HFF-Myc (cell line): ENCODE results near the gene MBOAT1.
"Not testable (repeated sequence)": the region's sequence is repeated elsewhere in the genome, so short reads cannot be mapped to it uniquely, and the experiment has no call there.

ENCODE experiments used
- DNase-seq: peaks from one replicate; pipeline ENCODE4 v3.0.0-alpha.2; 2011; ENCODE audit warnings: low read depth; ENCODE audit errors: extremely low read depth
- H3K4me3 ChIP-seq: replicated peaks from 2 replicates; pipeline ENCODE4 v1.5.1; 2011; ENCODE audit warnings: low read depth, mild to moderate bottlenecking, control low read depth, low read length
- CTCF ChIP-seq: IDR thresholded peaks from 2 replicates; pipeline ENCODE4 v1.5.1; 2012; ENCODE audit warnings: mild to moderate bottlenecking, low read depth, low read length, control low read depth; ENCODE audit errors: missing control alignments

The MBOAT1 gene

GRCh38 chr6:20156824-20157223 is 55.4 kb downstream of the MBOAT1 start:
- TF ChIP-seq CTCF: no peak
- DNase-seq: no peak
- no peak overlapping the region for H3K4me3 ChIP-seq

GRCh38 chr6:20154753-20155152 is 57.5 kb downstream of the MBOAT1 start:
- DNase-seq: no peak
- TF ChIP-seq CTCF: no peak
- no peak overlapping the region for H3K4me3 ChIP-seq

GRCh38 chr6:20153194-20153593 is 59.1 kb downstream of the MBOAT1 start:
- no peak overlapping the region for H3K4me3 ChIP-seq
- no peak for TF ChIP-seq CTCF
- no peak for DNase-seq

GRCh38 chr6:20148433-20148832 is 63.8 kb downstream of the MBOAT1 start:
- H3K4me3 ChIP-seq: no peak overlapping the region
- DNase-seq: no peak
- TF ChIP-seq CTCF: no peak

GRCh38 chr6:20147469-20147868 is 64.8 kb downstream of the MBOAT1 start:
- H3K4me3 ChIP-seq: no peak overlapping the region
- no peak for TF ChIP-seq CTCF
- no peak for DNase-seq

GRCh38 chr6:20146831-20147230 is 65.4 kb downstream of the MBOAT1 start:
- DNase-seq, H3K4me3 ChIP-seq: not testable (repeated sequence)

GRCh38 chr6:20146291-20146690 is 66.0 kb downstream of the MBOAT1 start:
- no peak for TF ChIP-seq CTCF
- H3K4me3 ChIP-seq: no peak overlapping the region
- no peak for DNase-seq
